ENCODE measurements around the gene SORBS1. TPM values are rescaled to one million over a fixed set of nuclear protein-coding genes. Genes with fewer than 3 reads are reported as not detected.

Gene SORBS1
- total and polyA plus RNA-seq, 9 of the 15 experiments (the other 6 are each of a cell fraction or from before 2014, with no cell fraction given), result 2.0 to 13.3 (median 6.5) TPM

- TF ChIP-seq SNAPC5 (CRISPR knock-in tag; IDR thresholded peaks at IDR 0.05), result no peak
- TF ChIP-seq ZNF764 (CRISPR knock-in tag; IDR thresholded peaks at IDR 0.05; ENCODE audit: low read depth), result no peak
- TF ChIP-seq SMARCE1 (IDR thresholded peaks at IDR 0.05), result no peak
- TF ChIP-seq MGA (IDR thresholded peaks at IDR 0.05), result no peak
- TF ChIP-seq PHB (CRISPR knock-in tag; IDR thresholded peaks at IDR 0.05), result no peak
- TF ChIP-seq ASH1L (IDR thresholded peaks at IDR 0.05; ENCODE audit: borderline replicate concordance, low read depth, partially characterized antibody), result no peak
- no peak for TF ChIP-seq RBM25 (IDR thresholded peaks at IDR 0.05; ENCODE audit: low read depth, low read length, severe bottlenecking)
- no peak for TF ChIP-seq HEY1 (CRISPR knock-in tag; IDR thresholded peaks at IDR 0.05; ENCODE audit: borderline replicate concordance)
- no peak for TF ChIP-seq ATF4 (CRISPR knock-in tag; IDR thresholded peaks at IDR 0.05)
- no peak for TF ChIP-seq ZNF24 (IDR thresholded peaks at IDR 0.05)
- no peak for TF ChIP-seq ATF7 (IDR thresholded peaks at IDR 0.05)
- no peak for TF ChIP-seq ETV5 (CRISPR knock-in tag; IDR thresholded peaks at IDR 0.05; ENCODE audit: low read depth)
- no peak for TF ChIP-seq MTA2 (IDR thresholded peaks at IDR 0.05; ENCODE audit: low read depth)
- TF ChIP-seq NFE2 (IDR thresholded peaks at IDR 0.05; ENCODE audit: low read depth), result no peak
- peak; percentile 41; the same call in 1 of the 2 replicates for TF ChIP-seq TCF3 (CRISPR knock-in tag; IDR thresholded peaks at IDR 0.05)
- no peak for TF ChIP-seq ZNF551 (CRISPR knock-in tag; IDR thresholded peaks at IDR 0.05)
- TF ChIP-seq ZNF347 (CRISPR knock-in tag; IDR thresholded peaks at IDR 0.05; ENCODE audit: low read depth), result no peak
These were observed 94.0 kb downstream of the SORBS1 start (continued) for GRCh38 chr10:95467162-95467599.
